Parathyroid adenoma (tissue), 2 donors: ENCODE results near the gene FANCD2OS.
"Not testable (repeated sequence)": the region's sequence is repeated elsewhere in the genome, so short reads cannot be mapped to it uniquely, and the experiment has no call there.

Experiments
- H2AFZ ChIP-seq: fragments of 300-600 bp; sonication (generic); one replicate; pipeline ENCODE4 v1.7.0; 2017; ENCODE audit warnings: antibody characterized with exemption, mild to moderate bottlenecking
- H3K27ac ChIP-seq: fragments of 300-600 bp; sonication (generic); one replicate; pipeline ENCODE4 v1.7.0; 2017
- H3K27me3 ChIP-seq: fragments of 300-600 bp; sonication (generic); one replicate; pipeline ENCODE4 v1.7.0; 2017; ENCODE audit warnings: low read length; ENCODE audit not compliant: control insufficient read depth, insufficient read depth
- H3K36me3 ChIP-seq: fragments of 300-600 bp; sonication (generic); one replicate; pipeline ENCODE4 v1.7.0; 2017; ENCODE audit warnings: low read length; ENCODE audit not compliant: control insufficient read depth, insufficient read depth
- H3K4me1 ChIP-seq: fragments of 300-600 bp; sonication (generic); one replicate; pipeline ENCODE4 v1.7.0; 2017; ENCODE audit warnings: control low read depth
- H3K4me2 ChIP-seq: fragments of 300-600 bp; sonication (generic); one replicate; pipeline ENCODE4 v1.7.0; 2017; ENCODE audit warnings: low read length
- H3K4me3 ChIP-seq: fragments of 300-600 bp; sonication (generic); one replicate; pipeline ENCODE4 v1.7.0; 2017; ENCODE audit warnings: low read depth, low read length
- H3K79me2 ChIP-seq: fragments of 300-600 bp; sonication (generic); one replicate; pipeline ENCODE4 v1.7.0; 2017; ENCODE audit warnings: control low read depth
- H3K9ac ChIP-seq: fragments of 300-600 bp; sonication (generic); one replicate; pipeline ENCODE4 v1.7.0; 2017; ENCODE audit warnings: mild to moderate bottlenecking
- H3K9me3 ChIP-seq: fragments of 300-600 bp; sonication (generic); one replicate; pipeline ENCODE4 v1.7.0; 2017; ENCODE audit warnings: low read length; ENCODE audit not compliant: control insufficient read depth
- CTCF ChIP-seq: fragments of 300-600 bp; sonication (generic); IDR thresholded peaks from one replicate; pipeline ENCODE4 v1.7.0; 2017; ENCODE audit warnings: antibody characterized with exemption, mild to moderate bottlenecking
- donor health status: primary hyperparathyroidism.

The FANCD2OS gene

GRCh38 chr3:10088256-10088655, 19.8 kb downstream of the FANCD2OS start:
- Histone ChIP-seq H3K9me3 (no peaks in the 10 kb centered on the region), H3K27ac (no peak overlapping the region), H3K4me1 (no peaks in the 10 kb centered on the region), H3K4me3 (no peak overlapping the region), H3K36me3 (no peaks in the 10 kb centered on the region), H3K9ac (no peak overlapping the region), H3K79me2 (no peaks in the 10 kb centered on the region), H2AFZ (no peak overlapping the region), H3K4me2 (no peak overlapping the region), H3K27me3 (no peaks in the 10 kb centered on the region)
- no peak for TF ChIP-seq CTCF

GRCh38 chr3:10085738-10086137, 22.3 kb downstream of the FANCD2OS start:
- Histone ChIP-seq H2AFZ (no peak overlapping the region), H3K36me3 (no peaks in the 10 kb centered on the region), H3K4me1 (no peaks in the 10 kb centered on the region), H3K9me3 (no peaks in the 10 kb centered on the region), H3K4me3 (no peak overlapping the region), H3K27me3 (no peaks in the 10 kb centered on the region), H3K4me2 (no peak overlapping the region), H3K9ac (no peak overlapping the region), H3K79me2 (no peaks in the 10 kb centered on the region), H3K27ac (no peak overlapping the region)
- no peak for TF ChIP-seq CTCF

GRCh38 chr3:10081871-10082270, 26.2 kb downstream of the FANCD2OS start:
- H3K9me3 ChIP-seq, result no peaks in the 10 kb centered on the region
- H3K9ac ChIP-seq, result no peak overlapping the region
- no peak overlapping the region for H3K4me2 ChIP-seq
- no peaks in the 10 kb centered on the region for H3K4me1 ChIP-seq
- H3K36me3 ChIP-seq, result no peaks in the 10 kb centered on the region
- no peaks in the 10 kb centered on the region for H3K27me3 ChIP-seq
- no peak overlapping the region for H3K4me3 ChIP-seq
- H3K27ac ChIP-seq, result no peak overlapping the region
- H2AFZ ChIP-seq, result no peak overlapping the region
- no peaks in the 10 kb centered on the region for H3K79me2 ChIP-seq
- TF ChIP-seq CTCF, result no peak

GRCh38 chr3:10074666-10075065, 33.4 kb downstream of the FANCD2OS start:
- no peak for TF ChIP-seq CTCF

GRCh38 chr3:10070077-10070476, 38.0 kb downstream of the FANCD2OS start:
- not testable (repeated sequence) for H3K4me1 ChIP-seq, H3K4me2 ChIP-seq, H3K36me3 ChIP-seq, H3K9ac ChIP-seq, H3K27me3 ChIP-seq, H3K27ac ChIP-seq, H3K4me3 ChIP-seq, H3K9me3 ChIP-seq, H2AFZ ChIP-seq, H3K79me2 ChIP-seq

More at GRCh38 chr3:10074666-10075065, 33.4 kb downstream of the FANCD2OS start:
- no peaks in the 10 kb centered on the region for H3K79me2 ChIP-seq
- no peaks in the 10 kb centered on the region for H3K36me3 ChIP-seq
- no peaks in the 10 kb centered on the region for H3K9me3 ChIP-seq
- no peak overlapping the region for H3K9ac ChIP-seq
- no peak overlapping the region for H3K4me2 ChIP-seq
- H3K4me1 ChIP-seq, result no peaks in the 10 kb centered on the region
- H3K4me3 ChIP-seq, result no peak overlapping the region
- H3K27ac ChIP-seq, result no peak overlapping the region
- H2AFZ ChIP-seq, result no peak overlapping the region
- no peaks in the 10 kb centered on the region for H3K27me3 ChIP-seq
